AG10803 (cell line): ENCODE results near the gene UGT1A8.

ENCODE experiments used
- DNase-seq: peaks from one replicate; pipeline ENCODE4 v3.0.0; 2010; ENCODE audit warnings: low read depth
- H3K4me3 ChIP-seq: 2 replicates; pipeline ENCODE4 v1.5.1; 2011; ENCODE audit warnings: mild to moderate bottlenecking, low read length, control low read depth
- TF ChIP-seq, protein P1 (sequence below): conservative IDR thresholded peaks from 2 replicates; pipeline ENCODE4 v1.5.1; 2011; ENCODE audit warnings: mild to moderate bottlenecking, low read length, control low read depth, inconsistent platforms

Gene UGT1A8

DNA sequence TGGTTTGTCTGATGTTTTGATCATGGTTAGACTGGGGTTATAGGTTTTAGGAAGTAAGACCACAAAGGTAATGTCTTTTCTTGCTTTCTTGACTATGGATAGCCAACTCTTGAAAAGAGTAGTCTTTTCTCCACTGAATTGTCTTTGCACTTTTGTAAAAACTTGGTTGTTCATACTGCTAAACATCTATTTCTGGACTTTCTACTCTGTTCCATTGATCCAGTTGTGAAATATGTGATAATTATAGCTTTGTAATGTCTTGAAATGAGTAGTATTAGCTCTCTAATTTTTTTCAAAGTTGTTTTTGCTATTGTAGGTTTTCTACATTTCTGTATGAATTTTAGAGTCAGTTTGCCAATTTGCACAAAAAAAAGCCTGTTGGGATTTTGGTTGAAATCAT, 41.2 kb downstream of the UGT1A8 start:
- no peak for DNase-seq
- TF ChIP-seq, protein P1, sequence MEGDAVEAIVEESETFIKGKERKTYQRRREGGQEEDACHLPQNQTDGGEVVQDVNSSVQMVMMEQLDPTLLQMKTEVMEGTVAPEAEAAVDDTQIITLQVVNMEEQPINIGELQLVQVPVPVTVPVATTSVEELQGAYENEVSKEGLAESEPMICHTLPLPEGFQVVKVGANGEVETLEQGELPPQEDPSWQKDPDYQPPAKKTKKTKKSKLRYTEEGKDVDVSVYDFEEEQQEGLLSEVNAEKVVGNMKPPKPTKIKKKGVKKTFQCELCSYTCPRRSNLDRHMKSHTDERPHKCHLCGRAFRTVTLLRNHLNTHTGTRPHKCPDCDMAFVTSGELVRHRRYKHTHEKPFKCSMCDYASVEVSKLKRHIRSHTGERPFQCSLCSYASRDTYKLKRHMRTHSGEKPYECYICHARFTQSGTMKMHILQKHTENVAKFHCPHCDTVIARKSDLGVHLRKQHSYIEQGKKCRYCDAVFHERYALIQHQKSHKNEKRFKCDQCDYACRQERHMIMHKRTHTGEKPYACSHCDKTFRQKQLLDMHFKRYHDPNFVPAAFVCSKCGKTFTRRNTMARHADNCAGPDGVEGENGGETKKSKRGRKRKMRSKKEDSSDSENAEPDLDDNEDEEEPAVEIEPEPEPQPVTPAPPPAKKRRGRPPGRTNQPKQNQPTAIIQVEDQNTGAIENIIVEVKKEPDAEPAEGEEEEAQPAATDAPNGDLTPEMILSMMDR: no peak
- H3K4me3 ChIP-seq: no peak overlapping the region

GRCh38 chr2:233663911-233664310, 46.5 kb downstream of the UGT1A8 start:
- no peak for DNase-seq
- TF ChIP-seq, protein P1: no peak
- H3K4me3 ChIP-seq: no peak overlapping the region

DNA sequence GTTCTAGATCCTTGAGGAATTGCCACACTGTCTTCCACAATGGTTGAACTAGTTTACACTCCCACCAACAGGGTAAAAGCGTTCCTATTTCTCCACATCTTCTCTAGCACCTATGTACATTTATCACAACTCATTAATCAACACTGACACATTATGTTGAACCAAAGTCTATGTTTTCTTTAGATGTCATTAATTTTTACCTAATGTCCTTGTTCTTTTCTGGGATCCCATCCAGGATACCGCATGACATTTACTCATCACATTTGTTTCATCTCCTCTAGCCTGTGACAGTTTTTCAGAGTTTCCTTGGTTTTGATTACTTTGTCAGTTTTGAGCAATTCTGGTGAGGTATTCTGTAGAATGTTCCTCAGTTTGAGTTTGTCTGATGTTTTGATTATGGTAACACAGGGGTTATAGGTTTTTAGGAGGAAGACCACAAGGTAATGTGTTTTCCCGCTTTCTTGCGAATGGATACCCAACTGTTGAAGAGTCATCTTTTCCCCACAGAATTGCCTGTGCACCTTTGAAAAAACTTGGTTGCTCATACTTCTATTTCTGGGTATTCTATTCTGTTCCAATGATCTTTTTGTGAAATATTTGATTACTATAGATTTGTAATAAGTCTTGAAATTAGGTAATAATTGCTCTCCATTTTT, 51.3 kb downstream of the UGT1A8 start:
- DNase-seq: no peak
- TF ChIP-seq, protein P1: no peak
- H3K4me3 ChIP-seq: no peak overlapping the region

- TF ChIP-seq, protein P1: no peak
- H3K4me3 ChIP-seq: no peak within 1 kb of the TSS
- DNase-seq: no peak
Measured at GRCh38 chr2:233671290-233672161, 54.1 kb downstream of the UGT1A8 start, which contains the start of gene UGT1A9. UGT1A9 (plus strand) TSS chr2:233671898; CDS start chr2:233671935, 37 bp downstream.

DNA sequence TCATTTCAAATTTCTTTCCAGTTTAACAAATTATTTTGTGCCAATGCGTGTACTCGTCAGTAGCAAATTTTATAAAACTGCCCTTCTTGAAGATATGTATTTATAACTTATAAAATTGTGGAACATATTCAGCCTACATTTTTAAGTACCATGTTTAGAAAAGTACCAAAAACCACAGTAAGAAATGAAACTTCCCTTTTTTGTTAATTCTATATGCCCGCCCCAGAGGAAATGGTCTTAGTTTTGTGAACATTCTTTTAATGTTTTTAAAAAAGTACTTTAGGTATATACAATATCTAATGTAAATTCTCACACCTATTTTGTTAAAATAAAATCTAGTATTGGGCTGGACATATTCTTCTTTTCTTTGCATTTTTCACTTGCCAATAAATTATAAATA, 55.5 kb downstream of the UGT1A8 start:
- no peak overlapping the region for H3K4me3 ChIP-seq
- DNase-seq: no peak
- TF ChIP-seq, protein P1: no peak

DNA sequence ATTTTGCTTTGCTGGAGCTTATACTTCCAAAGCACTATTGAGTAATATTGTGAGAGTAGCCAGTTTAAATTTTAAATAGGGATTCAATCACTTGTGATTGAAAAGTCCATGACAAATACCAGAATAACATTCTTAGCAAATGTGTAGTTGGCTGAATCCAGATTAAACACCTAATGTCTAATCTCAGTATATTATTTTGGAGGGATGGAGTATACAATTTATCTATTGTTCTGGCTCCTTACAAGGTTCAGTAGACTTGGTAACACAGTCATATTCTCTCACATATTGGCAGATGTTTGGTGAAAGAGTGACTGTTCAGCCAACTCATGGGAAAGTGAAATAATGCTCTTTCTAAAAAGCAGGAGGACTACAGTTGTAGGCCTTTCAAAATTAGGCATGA, 56.5 kb downstream of the UGT1A8 start:
- TF ChIP-seq, protein P1: no peak
- no peak for DNase-seq
- no peak overlapping the region for H3K4me3 ChIP-seq

DNA sequence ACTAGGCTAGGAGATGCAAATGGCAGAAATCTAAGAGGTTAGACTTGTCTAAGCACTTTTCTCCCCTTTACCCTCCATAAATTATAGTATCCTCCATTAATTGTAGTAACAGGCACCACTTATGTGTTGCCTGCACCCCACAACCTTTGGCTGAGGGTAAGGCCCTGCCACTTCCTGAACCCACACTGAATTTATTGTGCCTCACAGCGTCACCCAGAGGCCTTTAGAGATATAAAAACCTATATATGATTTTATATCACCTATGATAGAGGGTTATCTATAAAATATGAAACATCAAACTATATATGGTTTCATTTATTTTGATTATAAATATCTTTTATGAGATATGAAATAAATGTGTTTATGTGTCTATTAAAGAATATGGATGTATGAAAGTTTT, 56.9 kb downstream of the UGT1A8 start:
- no peak overlapping the region for H3K4me3 ChIP-seq
- TF ChIP-seq, protein P1: no peak
- DNase-seq: no peak
